WTC11 (cell line): ENCODE measurements around the gene NES. TPM values are rescaled to one million over a fixed set of nuclear protein-coding genes. Genes with fewer than 3 reads are reported as not detected.

ENCODE experiments used
- ATAC-seq: fragments of 200-7000 bp; cut with Tn5 transposase; 2 replicates; pipeline ENCODE4 v1.10.0; 2021; ENCODE audit warnings: mild to moderate bottlenecking, moderate library complexity
- CTCF ChIA-PET: fragments of 300-600 bp; sonication (Branson Sonifier 250); formaldehyde crosslinking; loops from one replicate; lab custom pipeline; 2021; ENCODE audit warnings: antibody characterized with exemption; lab: Charles Lee
- POLR2A ChIA-PET: fragments of 350-600 bp; sonication (Branson Sonifier 250); formaldehyde crosslinking; loops from one replicate; lab custom pipeline; 2021; ENCODE audit warnings: antibody characterized with exemption; lab: Charles Lee
- DNase-seq: peaks from one replicate; pipeline ENCODE4 v3.0.0; 2021; ENCODE audit warnings: low spot score
- H3K27ac Mint-ChIP-seq: 2 replicates; pipeline ENCODE4 v1.8.0; 2021; ENCODE audit warnings: mixed read lengths
- H3K27me3 Mint-ChIP-seq: 2 replicates; pipeline ENCODE4 v1.8.0; 2021; ENCODE audit warnings: low read depth, mild to moderate bottlenecking, moderate library complexity, mixed read lengths
- H3K36me3 Mint-ChIP-seq: 2 replicates; pipeline ENCODE4 v1.8.0; 2021; ENCODE audit warnings: mixed read lengths
- H3K4me1 Mint-ChIP-seq: 2 replicates; pipeline ENCODE4 v1.8.0; 2022; ENCODE audit warnings: mixed read lengths
- H3K4me3 Mint-ChIP-seq: 2 replicates; pipeline ENCODE4 v1.8.0; 2021; ENCODE audit warnings: mild to moderate bottlenecking, moderate library complexity, mixed read lengths
- H3K9me3 Mint-ChIP-seq: 2 replicates; pipeline ENCODE4 v1.8.0; 2021; ENCODE audit warnings: mixed read lengths
- ARID4B ChIP-seq: sonication (generic); formaldehyde crosslinking; IDR thresholded peaks from 2 replicates; pipeline ENCODE4 v1.8.0; 2023; ENCODE audit warnings: missing genetic modification reagents, mild to moderate bottlenecking, borderline replicate concordance
- CBFB ChIP-seq: sonication (generic); formaldehyde crosslinking; IDR thresholded peaks from 2 replicates; pipeline ENCODE4 v1.8.1; 2022; ENCODE audit warnings: mild to moderate bottlenecking, low read depth, missing genetic modification reagents
- CREM ChIP-seq: sonication (generic); formaldehyde crosslinking; IDR thresholded peaks from 2 replicates; pipeline ENCODE4 v1.8.1; 2022; ENCODE audit warnings: mild to moderate bottlenecking, missing genetic modification reagents, moderate library complexity
- ESRRA ChIP-seq: sonication (generic); formaldehyde crosslinking; IDR thresholded peaks from 2 replicates; pipeline ENCODE4 v1.8.1; 2022; ENCODE audit warnings: mild to moderate bottlenecking, missing genetic modification reagents, borderline replicate concordance
- FOXJ3 ChIP-seq: sonication (generic); formaldehyde crosslinking; IDR thresholded peaks from 2 replicates; pipeline ENCODE4 v1.9.0; 2021; ENCODE audit warnings: missing genetic modification reagents, mild to moderate bottlenecking, borderline replicate concordance
- FOXK1 ChIP-seq: sonication (generic); formaldehyde crosslinking; IDR thresholded peaks from 2 replicates; pipeline ENCODE4 v1.8.0; 2022; ENCODE audit warnings: mild to moderate bottlenecking, moderate library complexity, missing genetic modification reagents
- FOXP1 ChIP-seq: sonication (generic); formaldehyde crosslinking; IDR thresholded peaks from 2 replicates; pipeline ENCODE4 v1.8.0; 2022; ENCODE audit warnings: missing genetic modification reagents, mild to moderate bottlenecking, moderate library complexity, borderline replicate concordance
- HMGXB4 ChIP-seq: sonication (generic); formaldehyde crosslinking; IDR thresholded peaks from 2 replicates; pipeline ENCODE4 v1.8.1; 2023; ENCODE audit warnings: mild to moderate bottlenecking, moderate library complexity, missing genetic modification reagents
- IRF1 ChIP-seq: sonication (generic); formaldehyde crosslinking; IDR thresholded peaks from 2 replicates; pipeline ENCODE4 v1.8.0; 2023; ENCODE audit warnings: missing genetic modification reagents
- JUN ChIP-seq: sonication (generic); formaldehyde crosslinking; IDR thresholded peaks from 2 replicates; pipeline ENCODE4 v1.8.0; 2023; ENCODE audit warnings: mild to moderate bottlenecking, missing genetic modification reagents
- MAX ChIP-seq: sonication (generic); formaldehyde crosslinking; IDR thresholded peaks from 2 replicates; pipeline ENCODE4 v1.8.0; 2022; ENCODE audit warnings: mild to moderate bottlenecking, missing genetic modification reagents
- MYBL2 ChIP-seq: sonication (generic); formaldehyde crosslinking; IDR thresholded peaks from 2 replicates; pipeline ENCODE4 v1.8.1; 2023; ENCODE audit warnings: mild to moderate bottlenecking, moderate library complexity, missing genetic modification reagents
- NFATC4 ChIP-seq: fragments of 250-450 bp; sonication (Bioruptor Pico); IDR thresholded peaks from 2 replicates; pipeline ENCODE4 v1.9.0; 2021; ENCODE audit warnings: mild to moderate bottlenecking
- NR2C2 ChIP-seq: sonication (generic); formaldehyde crosslinking; IDR thresholded peaks from 2 replicates; pipeline ENCODE4 v1.8.0; 2022; ENCODE audit warnings: mild to moderate bottlenecking, missing genetic modification reagents
- OVOL2 ChIP-seq: fragments of 250-450 bp; sonication (Bioruptor Pico); IDR thresholded peaks from 2 replicates; pipeline ENCODE4 v1.9.0; 2021; ENCODE audit warnings: mild to moderate bottlenecking, borderline replicate concordance
- PRDM15 ChIP-seq: sonication (generic); formaldehyde crosslinking; IDR thresholded peaks from 2 replicates; pipeline ENCODE4 v1.8.0; 2022; ENCODE audit warnings: missing genetic modification reagents
- TCF7 ChIP-seq: sonication (generic); formaldehyde crosslinking; IDR thresholded peaks from 2 replicates; pipeline ENCODE4 v1.8.0; 2022; ENCODE audit warnings: mild to moderate bottlenecking, low read depth, missing genetic modification reagents, moderate library complexity
- TEAD4 ChIP-seq: sonication (generic); formaldehyde crosslinking; IDR thresholded peaks from 2 replicates; pipeline ENCODE4 v1.8.0; 2022; ENCODE audit warnings: mild to moderate bottlenecking, missing genetic modification reagents
- TP53 ChIP-seq: sonication (generic); formaldehyde crosslinking; IDR thresholded peaks from 2 replicates; pipeline ENCODE4 v1.8.1; 2023; ENCODE audit warnings: mild to moderate bottlenecking, missing genetic modification reagents
- ZBTB21 ChIP-seq: sonication (generic); formaldehyde crosslinking; IDR thresholded peaks from 2 replicates; pipeline ENCODE4 v1.8.1; 2023; ENCODE audit warnings: mild to moderate bottlenecking, missing genetic modification reagents, borderline replicate concordance
- ZMAT4 ChIP-seq: fragments of 250-450 bp; sonication (Bioruptor Pico); IDR thresholded peaks from 2 replicates; pipeline ENCODE4 v1.9.0; 2021; ENCODE audit warnings: mild to moderate bottlenecking
- ZNF281 ChIP-seq: sonication (generic); formaldehyde crosslinking; IDR thresholded peaks from 2 replicates; pipeline ENCODE4 v1.8.0; 2023; ENCODE audit warnings: mild to moderate bottlenecking, missing genetic modification reagents
- total RNA-seq: library from RNA; stranded (reverse); gene quantifications from 3 replicates; pipeline ENCODE4 v1.2.3, GENCODE V29; 2021

Gene NES
- total RNA-seq, 1 experiment from 2014 or later = 127 TPM

GRCh38 chr1:156659988-156660751, 17.0 kb downstream of the NES start:
- DNase-seq = peak; percentile 99
- ATAC-seq = peak; percentile 63
- Mint-ChIP-seq H3K27me3 (peaks cover 47% of the 10 kb centered on the region), H3K27ac (peak overlapping the region; percentile 99), H3K36me3 (no peaks in the 10 kb centered on the region), H3K9me3 (no peaks in the 10 kb centered on the region), H3K4me1 (peaks cover 83% of the 10 kb centered on the region), H3K4me3 (peak overlapping the region; percentile 35; the same call in 1 of the 2 replicates)
- CTCF ChIA-PET = interaction anchor here (0.7 to 12.6 kb wide), 16 partner anchors 8 to 268 kb away, joined by 3 to 437 read pairs (median 5); partner anchors contain the start of genes BCAN, CRABP2, HAPLN2 and ISG20L2
- POLR2A ChIA-PET = interaction anchor here (0.9 to 8.2 kb wide), 5 partner anchors 15 to 47 kb away, joined by 3 to 150 read pairs (median 3); partner anchors contain the start of genes BCAN and NES
- TF ChIP-seq HMGXB4 (CRISPR knock-in tag) (peak; percentile 91), CREM (CRISPR knock-in tag) (no peak), OVOL2 (no peak), TCF7 (CRISPR knock-in tag) (no peak), ESRRA (CRISPR knock-in tag) (no peak), IRF1 (CRISPR knock-in tag) (no peak), FOXJ3 (no peak), NR2C2 (CRISPR knock-in tag) (no peak), ARID4B (no peak), FOXK1 (CRISPR knock-in tag) (0 out of 2 replicates have a peak, but pooled peaks have one; percentile 70), MAX (CRISPR knock-in tag) (peak; percentile 70; the same call in 1 of the 2 replicates), ZBTB21 (CRISPR knock-in tag) (no peak), FOXP1 (CRISPR knock-in tag) (no peak), ZMAT4 (CRISPR knock-in tag) (no peak), NFATC4 (CRISPR knock-in tag) (no peak), TP53 (CRISPR knock-in tag) (no peak), CBFB (CRISPR knock-in tag) (no peak), PRDM15 (CRISPR knock-in tag) (peak; percentile 32; the same call in 1 of the 2 replicates), JUN (CRISPR knock-in tag) (peak; percentile 49; the same call in 1 of the 2 replicates), ZNF281 (CRISPR knock-in tag) (no peak), MYBL2 (CRISPR knock-in tag) (no peak), TEAD4 (CRISPR knock-in tag) (no peak)
